Vagina (tissue), 2 donors: ENCODE data around the gene PTGDR. TPM values are rescaled to one million over a fixed set of nuclear protein-coding genes. Genes with fewer than 3 reads are reported as not detected.

Source experiments
- DNase-seq, 2 donors: peaks; one replicate each; pipeline ENCODE4 v3.0.0-alpha.2; 2017; ENCODE audit errors: extremely low spot score in 2 of 2
- H3K27ac ChIP-seq: fragments of 200-600 bp; sonication (generic); one replicate; pipeline ENCODE4 v1.5.1; 2019
- H3K27me3 ChIP-seq: fragments of 200-600 bp; sonication (generic); one replicate; pipeline ENCODE4 v1.5.1; 2019
- H3K36me3 ChIP-seq, 2 donors: fragments of 200-600 bp; sonication (generic); one replicate each; pipeline ENCODE4 v1.5.1; 2017 to 2019
- H3K4me1 ChIP-seq: fragments of 200-600 bp; sonication (generic); one replicate; pipeline ENCODE4 v1.5.1; 2019
- H3K4me3 ChIP-seq, 2 donors: fragments of 200-600 bp; sonication (generic); 1 replicate in 1 of 2; 2 replicates in 1 of 2; pipeline ENCODE4 v1.5.1; 2016 to 2019
- H3K9me3 ChIP-seq: fragments of 200-600 bp; sonication (generic); one replicate; pipeline ENCODE4 v1.5.1; 2019
- CTCF ChIP-seq, 3 experiments: fragments of 450-650 bp in 2 of 3; fragments of 200-600 bp in 1 of 3; sonication (generic) in 1 of 3; IDR thresholded peaks; one replicate each; pipeline ENCODE4 v1.5.1; 2017 to 2019; ENCODE audit warnings: antibody characterized with exemption in 3 of 3, mild to moderate bottlenecking in 2 of 3, moderate library complexity in 2 of 3
- POLR2A ChIP-seq, 2 donors: fragments of 450-650 bp; IDR thresholded peaks; one replicate each; pipeline ENCODE4 v1.6.1; 2017; ENCODE audit warnings: antibody characterized with exemption in 2 of 2, mild to moderate bottlenecking in 2 of 2, moderate library complexity in 2 of 2
- POLR2AphosphoS5 ChIP-seq, 2 donors: sonication (generic); formaldehyde crosslinking; IDR thresholded peaks; one replicate each; pipeline ENCODE4 v1.9.0; 2017; ENCODE audit warnings: antibody characterized with exemption in 2 of 2, mild to moderate bottlenecking in 2 of 2, low read depth in 1 of 2; ENCODE audit not compliant: insufficient read depth in 1 of 2
- intact Hi-C: fragments of 100-400 bp; cut with DNase I; formaldehyde crosslinking; loops from one replicate; pipeline ENCODE4 v1.15.1; 2023
- total RNA-seq: library from RNA; depleted of rRNA; stranded (reverse); fragments of >200 nt; gene quantifications from one replicate; pipeline ENCODE4 v1.2.3, GENCODE V29; 2016

PTGDR gene
- total RNA-seq, 1 donor from 2014 or later = 1.2 TPM

GRCh38 chr14:52241087-52241793 lies 26.3 kb upstream of the PTGDR start:
- Histone ChIP-seq H3K27ac (no peak overlapping the region), H3K36me3 (no peaks in the 10 kb centered on the region), H3K4me1 (no peaks in the 10 kb centered on the region), H3K9me3 (no peaks in the 10 kb centered on the region), H3K27me3 (no peaks in the 10 kb centered on the region), H3K4me3 (no peak overlapping the region)
- TF ChIP-seq CTCF (IDR thresholded peaks at IDR 0.05) (no peak), POLR2A (IDR thresholded peaks at IDR 0.05) (no peak), POLR2AphosphoS5 (IDR thresholded peaks at IDR 0.05; ENCODE audit: insufficient read depth in 1 of 2, low read depth in 1 of 2) (no peak)
- intact Hi-C loops = no loop called here
- DNase-seq = no peak

GRCh38 chr14:52244328-52244727 lies 23.2 kb upstream of the PTGDR start:
- no peaks in the 10 kb centered on the region for H3K27me3 ChIP-seq
- intact Hi-C loops = no loop called here
- no peaks in the 10 kb centered on the region for H3K4me1 ChIP-seq
- no peak for TF ChIP-seq POLR2AphosphoS5 (IDR thresholded peaks at IDR 0.05; ENCODE audit: insufficient read depth in 1 of 2, low read depth in 1 of 2)
- no peak for TF ChIP-seq POLR2A (IDR thresholded peaks at IDR 0.05)
- no peak for DNase-seq
- no peaks in the 10 kb centered on the region for H3K9me3 ChIP-seq
- no peak overlapping the region for H3K4me3 ChIP-seq
- no peaks in the 10 kb centered on the region for H3K36me3 ChIP-seq
- H3K27ac ChIP-seq = no peak overlapping the region

- H3K27me3 ChIP-seq = no peaks in the 10 kb centered on the region
Observed at GRCh38 chr14:52244997-52245396, 22.5 kb upstream of the PTGDR start.

GRCh38 chr14:52248057-52248456 lies 19.4 kb upstream of the PTGDR start:
- intact Hi-C loops = no loop called here
- H3K27ac ChIP-seq = no peak overlapping the region
- no peaks in the 10 kb centered on the region for H3K27me3 ChIP-seq
- no peak for DNase-seq
- no peak for TF ChIP-seq POLR2A (IDR thresholded peaks at IDR 0.05)
- H3K36me3 ChIP-seq = no peaks in the 10 kb centered on the region
- no peaks in the 10 kb centered on the region for H3K4me1 ChIP-seq
- no peak overlapping the region for H3K4me3 ChIP-seq
- no peaks in the 10 kb centered on the region for H3K9me3 ChIP-seq

More at GRCh38 chr14:52244997-52245396, 22.5 kb upstream of the PTGDR start:
- Histone ChIP-seq H3K36me3 (no peaks in the 10 kb centered on the region), H3K4me1 (no peaks in the 10 kb centered on the region), H3K4me3 (no peak overlapping the region), H3K9me3 (no peaks in the 10 kb centered on the region), H3K27ac (no peak overlapping the region)
- no peak for TF ChIP-seq POLR2A (IDR thresholded peaks at IDR 0.05)
- no peak for DNase-seq
- intact Hi-C loops = no loop called here

- Histone ChIP-seq H3K4me1 (no peaks in the 10 kb centered on the region), H3K36me3 (no peaks in the 10 kb centered on the region), H3K4me3 (no peak overlapping the region), H3K27me3 (no peaks in the 10 kb centered on the region), H3K9me3 (no peaks in the 10 kb centered on the region), H3K27ac (no peak overlapping the region)
- no peak for TF ChIP-seq CTCF (IDR thresholded peaks at IDR 0.05)
- DNase-seq = no peak
- intact Hi-C loops = no loop called here
Observed at GRCh38 chr14:52251724-52252123, 15.8 kb upstream of the PTGDR start.

GRCh38 chr14:52253503-52253902 lies 14.0 kb upstream of the PTGDR start:
- TF ChIP-seq POLR2AphosphoS5 (IDR thresholded peaks at IDR 0.05; ENCODE audit: insufficient read depth in 1 of 2, low read depth in 1 of 2) (no peak), POLR2A (IDR thresholded peaks at IDR 0.05) (no peak)
- no peaks in the 10 kb centered on the region for H3K9me3 ChIP-seq
- H3K4me3 ChIP-seq = no peak overlapping the region
- intact Hi-C loops = no loop called here
- no peaks in the 10 kb centered on the region for H3K4me1 ChIP-seq
- DNase-seq = no peak
- H3K36me3 ChIP-seq = no peaks in the 10 kb centered on the region
- no peak overlapping the region for H3K27ac ChIP-seq
- no peaks in the 10 kb centered on the region for H3K27me3 ChIP-seq

- no peak for DNase-seq
- H3K36me3 ChIP-seq = no peaks in the 10 kb centered on the region
- H3K4me1 ChIP-seq = no peaks in the 10 kb centered on the region
- no peak overlapping the region for H3K27ac ChIP-seq
- intact Hi-C loops = no loop called here
- no peak overlapping the region for H3K4me3 ChIP-seq
- TF ChIP-seq POLR2A (IDR thresholded peaks at IDR 0.05) = no peak
- TF ChIP-seq CTCF (IDR thresholded peaks at IDR 0.05) = no peak
- no peak for TF ChIP-seq POLR2AphosphoS5 (IDR thresholded peaks at IDR 0.05; ENCODE audit: insufficient read depth in 1 of 2, low read depth in 1 of 2)
- no peaks in the 10 kb centered on the region for H3K27me3 ChIP-seq
- no peaks in the 10 kb centered on the region for H3K9me3 ChIP-seq
Observed at GRCh38 chr14:52254086-52254485, 13.4 kb upstream of the PTGDR start.
